GM10266 (cell line): ENCODE measurements around the gene SV2C.

Experiments used
- DNase-seq: peaks from one replicate; pipeline ENCODE4 v3.0.0; 2012; ENCODE audit errors: extremely low spot score
- CTCF ChIP-seq: IDR thresholded peaks from 2 replicates; pipeline ENCODE4 v1.5.1; 2012; ENCODE audit warnings: mild to moderate bottlenecking, low read depth; ENCODE audit not compliant: control insufficient read depth, insufficient read depth; ENCODE audit errors: missing control alignments

The SV2C gene

GRCh38 chr5:76339919-76340318 is 256.7 kb downstream of the SV2C start:
- no peak for TF ChIP-seq CTCF
- no peak for DNase-seq

GRCh38 chr5:76341651-76342334 is 258.6 kb downstream of the SV2C start:
- DNase-seq: no peak
- no peak for TF ChIP-seq CTCF

- no peak for DNase-seq
Observed at GRCh38 chr5:76342474-76342873, 259.3 kb downstream of the SV2C start.

GRCh38 chr5:76345582-76345981 is 262.4 kb downstream of the SV2C start:
- no peak for DNase-seq
- no peak for TF ChIP-seq CTCF

More at GRCh38 chr5:76342474-76342873, 259.3 kb downstream of the SV2C start:
- no peak for TF ChIP-seq CTCF

GRCh38 chr5:76351176-76351575 is 268.0 kb downstream of the SV2C start:
- no peak for DNase-seq
- TF ChIP-seq CTCF: no peak

GRCh38 chr5:76351577-76351976 is 268.4 kb downstream of the SV2C start:
- no peak for TF ChIP-seq CTCF
- peak; percentile 62 for DNase-seq

- DNase-seq: no peak
- TF ChIP-seq CTCF: no peak
Observed at GRCh38 chr5:76356887-76357286, 273.7 kb downstream of the SV2C start.
